ENCODE measurements around the gene RCAN3. TPM values are rescaled to one million over a fixed set of nuclear protein-coding genes. Genes with fewer than 3 reads are reported as not detected.
"Not testable (repeated sequence)": the region's sequence is repeated elsewhere in the genome, so short reads cannot be mapped to it uniquely, and the experiment has no call there.

Gene RCAN3
- total RNA-seq, 1 donor from 2014 or later = 1.4 TPM

- no peak for DNase-seq (ENCODE audit: low read depth in 2 of 2)
These were observed 18.4 kb upstream of the RCAN3 start for GRCh38 chr1:24484199-24484598.

- no peak for DNase-seq (ENCODE audit: low read depth in 2 of 2)
These were observed 16.1 kb upstream of the RCAN3 start for GRCh38 chr1:24486331-24487065.

DNA sequence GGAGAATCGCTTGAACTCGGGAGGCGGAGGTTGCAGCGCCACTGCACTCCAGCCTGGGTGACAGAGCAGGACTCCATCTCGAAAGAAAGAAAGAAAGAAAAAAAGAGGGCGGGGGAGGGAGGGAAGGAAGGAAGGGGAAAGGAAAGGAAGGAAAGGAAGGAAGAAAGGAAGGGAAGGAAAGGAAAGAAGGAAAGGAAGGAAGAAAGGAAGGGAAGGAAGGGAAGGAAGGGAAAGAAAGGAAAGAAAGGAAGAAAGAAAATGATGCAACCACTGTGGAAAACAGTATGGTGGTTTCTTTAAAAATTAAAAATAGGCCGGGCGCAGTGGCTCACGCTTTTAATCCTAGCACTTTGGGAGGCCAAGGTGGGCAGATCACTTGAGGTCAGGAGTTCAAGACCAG, 15.2 kb upstream of the RCAN3 start:
- DNase-seq (ENCODE audit: low read depth in 2 of 2) = no peak

DNA sequence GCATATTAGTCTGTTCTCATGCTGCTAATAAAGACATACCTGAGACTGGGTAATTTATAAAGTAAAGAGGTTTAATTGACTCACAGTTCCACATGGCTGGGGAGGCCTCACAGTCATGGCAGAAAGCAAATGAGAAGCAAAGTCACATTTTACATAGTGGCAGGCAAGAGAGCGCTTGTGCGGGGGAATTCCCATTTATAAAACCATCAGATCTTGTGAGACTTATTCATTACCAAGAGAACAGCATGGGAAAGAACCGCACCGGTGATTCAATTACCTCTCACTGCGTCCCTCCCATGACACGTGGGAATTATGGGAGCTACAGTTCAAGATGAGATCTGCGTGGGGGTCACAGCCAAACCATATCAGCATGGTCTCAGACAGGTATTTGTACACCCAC, 14.5 kb upstream of the RCAN3 start:
- DNase-seq (ENCODE audit: low read depth in 2 of 2) = not testable (repeated sequence)

GRCh38 chr1:24489674-24490073, 13.0 kb upstream of the RCAN3 start:
- DNase-seq (ENCODE audit: low read depth in 2 of 2) = no peak

- no peak for DNase-seq (ENCODE audit: low read depth in 2 of 2)
These were observed 12.4 kb upstream of the RCAN3 start for GRCh38 chr1:24490101-24490781.

GRCh38 chr1:24491577-24492360, 10.9 kb upstream of the RCAN3 start:
- DNase-seq (ENCODE audit: low read depth in 2 of 2) = no peak

DNA sequence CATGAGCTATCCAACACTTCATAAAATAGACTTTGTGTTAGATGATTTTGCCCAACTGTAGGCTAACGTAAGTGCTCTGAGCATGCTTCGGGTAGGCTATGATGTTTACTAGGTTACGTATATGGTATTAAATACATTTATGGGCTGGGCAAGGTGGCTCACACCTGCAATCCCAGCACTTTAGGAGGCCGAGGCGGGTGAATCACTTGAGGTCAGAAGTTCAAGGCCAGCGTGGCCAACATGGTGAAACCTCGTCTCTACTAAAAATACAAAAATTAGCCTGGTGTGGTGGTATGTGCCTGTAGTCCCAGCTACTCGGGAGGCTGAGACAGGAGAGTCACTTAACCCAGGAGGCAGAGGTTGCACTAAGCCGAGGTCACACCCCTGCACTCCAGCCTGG, 9.7 kb upstream of the RCAN3 start:
- not testable (repeated sequence) for DNase-seq (ENCODE audit: low read depth in 2 of 2)

DNA sequence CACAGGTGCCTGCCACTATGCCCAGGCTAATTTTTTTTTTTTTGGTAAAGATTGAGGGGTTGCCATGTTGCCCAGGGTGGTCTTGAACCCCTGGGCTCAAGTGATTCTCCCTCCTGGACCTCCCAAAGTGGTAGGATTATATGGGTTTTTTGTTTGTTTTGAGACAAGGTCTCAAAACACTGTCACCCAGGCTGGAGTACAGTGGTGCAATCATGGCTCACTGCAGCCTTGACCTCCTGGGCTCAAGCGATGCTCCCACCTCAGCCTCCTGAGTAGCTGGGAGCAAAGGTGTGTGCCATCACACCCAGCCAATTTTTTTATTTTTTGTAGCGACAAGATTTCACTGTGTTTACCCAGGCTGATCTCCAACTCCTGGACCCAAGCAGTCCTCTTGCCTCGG, 8.9 kb upstream of the RCAN3 start:
- DNase-seq (ENCODE audit: low read depth in 2 of 2) = no peak

- DNase-seq (ENCODE audit: low read depth in 2 of 2) = no peak
These were observed 4.0 kb upstream of the RCAN3 start for GRCh38 chr1:24498589-24498988.

DNA sequence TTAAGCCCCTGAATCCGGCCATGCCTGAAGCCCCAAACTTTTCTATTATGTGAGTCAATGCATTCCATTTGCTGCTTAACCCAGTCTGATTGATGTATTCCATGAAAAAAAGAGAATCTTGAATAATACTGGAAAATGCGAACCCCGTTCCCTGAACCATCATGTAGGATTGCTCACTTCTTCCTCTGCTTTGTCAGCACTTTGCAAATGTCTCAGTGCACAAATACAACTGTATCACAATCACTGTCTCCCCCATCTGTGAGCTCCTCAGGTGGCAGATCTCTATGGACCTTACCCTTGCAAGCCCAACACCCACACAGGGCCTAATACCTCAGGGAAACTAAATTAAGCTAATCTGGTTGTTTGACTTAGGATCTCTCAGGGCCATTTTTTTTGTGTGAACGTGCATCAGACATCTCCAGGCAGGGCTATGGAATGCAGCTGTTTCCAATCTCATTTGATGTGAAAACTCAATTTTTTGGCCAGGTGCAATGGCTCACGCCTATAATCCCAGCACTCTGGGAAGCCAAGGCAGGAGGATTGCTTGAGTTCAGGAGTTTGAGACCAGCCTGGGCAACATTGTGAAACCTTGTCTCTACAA, 2.1 kb upstream of the RCAN3 start:
- DNase-seq (ENCODE audit: low read depth in 2 of 2) = no peak

GRCh38 chr1:24501371-24502064, 1.1 kb upstream of the RCAN3 start:
- DNase-seq (ENCODE audit: low read depth in 2 of 2) = peak in 1 of 2 donors; percentile 24

DNA sequence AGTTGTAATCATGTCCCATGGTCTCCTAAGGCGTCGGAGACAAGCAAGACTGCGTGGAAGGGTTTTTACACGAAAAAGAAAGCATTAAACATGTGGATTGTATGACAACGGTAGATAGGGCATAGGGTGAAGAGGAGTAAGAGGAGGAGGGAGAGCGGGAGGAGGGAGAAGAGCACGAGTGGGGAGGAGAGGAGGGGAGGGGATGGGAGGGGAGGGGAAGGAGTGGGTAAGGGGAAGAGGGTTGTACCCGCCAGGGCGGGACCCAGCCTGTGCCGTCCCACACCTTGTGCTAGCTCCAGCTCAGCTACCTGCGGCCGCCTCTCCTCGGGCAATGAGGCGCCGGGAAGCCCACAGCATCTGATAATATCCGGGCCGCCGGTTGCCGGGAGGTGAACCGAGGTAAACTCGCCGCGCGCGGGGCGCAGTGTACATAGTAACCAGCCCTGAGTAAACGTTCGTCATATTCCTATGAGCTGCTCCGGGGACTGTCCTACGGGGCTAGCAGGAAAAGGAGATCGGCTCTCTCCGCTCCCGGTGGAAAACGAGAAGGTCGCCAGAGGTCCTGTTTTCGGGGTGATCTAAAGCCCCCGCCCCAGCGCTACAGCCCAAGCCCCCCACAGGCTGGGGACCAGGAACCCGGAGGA, 449 bp upstream of the RCAN3 start:
- DNase-seq (ENCODE audit: low read depth in 2 of 2) = peak; percentile 62 to 71

GRCh38 chr1:24503059-24503751, 569 bp downstream of the RCAN3 start:
- no peak for DNase-seq (ENCODE audit: low read depth in 2 of 2)

DNA sequence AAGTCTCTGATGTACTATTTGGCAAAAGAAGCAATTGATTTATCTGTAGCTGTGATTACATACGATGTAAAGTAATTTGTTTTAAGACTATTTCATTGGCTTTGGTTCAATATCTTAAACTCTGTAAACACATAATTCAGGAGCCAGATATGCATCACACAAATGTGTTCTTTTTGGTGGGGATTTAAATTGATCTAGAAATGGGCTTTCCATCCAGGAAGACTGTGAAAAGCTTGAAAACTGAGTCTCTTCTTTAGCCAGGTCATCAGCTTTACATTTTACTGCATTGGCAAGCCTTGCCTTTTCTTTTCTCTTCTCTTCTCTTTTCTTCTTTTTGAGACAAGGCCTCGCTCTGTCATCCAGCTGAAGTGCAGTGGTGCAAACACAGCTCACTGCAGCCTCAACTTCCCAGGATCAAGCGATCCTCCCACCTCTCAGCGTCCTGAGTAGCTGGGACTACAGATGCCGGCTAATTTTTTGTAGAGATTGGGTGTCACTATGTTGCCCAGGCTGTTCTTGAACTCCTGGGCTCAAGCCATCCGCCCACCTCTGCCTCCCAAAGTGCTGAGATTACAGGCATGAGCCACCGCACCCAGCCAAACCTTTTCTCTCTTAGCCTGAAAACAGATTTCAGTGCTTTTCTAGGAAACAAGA, 1.4 kb downstream of the RCAN3 start:
- no peak for DNase-seq (ENCODE audit: low read depth in 2 of 2)

DNA sequence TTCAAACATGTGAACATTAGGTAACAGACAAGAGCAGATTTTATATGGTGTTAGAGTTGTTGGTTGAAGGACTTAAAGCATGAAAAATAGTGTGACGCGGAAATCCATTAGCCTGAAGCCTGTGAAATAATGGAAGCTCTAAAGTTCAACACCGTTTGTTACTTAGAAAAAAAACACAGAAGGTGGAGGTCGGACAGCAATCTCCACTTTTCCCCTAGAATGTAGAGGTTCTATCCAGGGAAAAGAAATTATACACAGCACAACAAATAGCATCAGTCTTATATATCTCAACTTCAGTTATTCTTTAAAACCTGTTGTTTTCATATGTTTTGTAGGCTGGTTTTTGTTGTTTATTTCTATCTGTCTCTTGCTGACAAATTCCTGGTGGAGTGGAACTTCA, 1.9 kb downstream of the RCAN3 start:
- DNase-seq (ENCODE audit: low read depth in 2 of 2) = no peak

DNA sequence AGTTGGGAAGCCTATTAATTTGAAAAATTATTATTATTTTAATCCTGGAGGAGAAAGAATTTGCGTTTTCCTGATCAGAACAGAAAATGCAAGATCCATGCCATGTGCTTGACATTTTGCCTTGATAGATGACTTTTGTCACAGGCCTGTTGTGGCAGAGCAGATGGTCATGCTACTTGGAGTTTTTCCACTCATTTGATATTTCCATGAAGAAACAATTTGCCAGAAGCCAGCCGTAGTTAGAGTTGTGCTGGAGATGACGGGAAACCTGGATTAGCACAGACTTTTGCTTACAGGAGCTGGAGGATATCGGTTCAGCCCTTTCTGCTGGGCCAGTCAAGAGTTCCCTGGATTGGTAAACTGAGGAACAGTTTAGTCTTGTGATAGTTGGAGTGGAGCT, 3.2 kb downstream of the RCAN3 start:
- DNase-seq (ENCODE audit: low read depth in 2 of 2) = no peak

DNA sequence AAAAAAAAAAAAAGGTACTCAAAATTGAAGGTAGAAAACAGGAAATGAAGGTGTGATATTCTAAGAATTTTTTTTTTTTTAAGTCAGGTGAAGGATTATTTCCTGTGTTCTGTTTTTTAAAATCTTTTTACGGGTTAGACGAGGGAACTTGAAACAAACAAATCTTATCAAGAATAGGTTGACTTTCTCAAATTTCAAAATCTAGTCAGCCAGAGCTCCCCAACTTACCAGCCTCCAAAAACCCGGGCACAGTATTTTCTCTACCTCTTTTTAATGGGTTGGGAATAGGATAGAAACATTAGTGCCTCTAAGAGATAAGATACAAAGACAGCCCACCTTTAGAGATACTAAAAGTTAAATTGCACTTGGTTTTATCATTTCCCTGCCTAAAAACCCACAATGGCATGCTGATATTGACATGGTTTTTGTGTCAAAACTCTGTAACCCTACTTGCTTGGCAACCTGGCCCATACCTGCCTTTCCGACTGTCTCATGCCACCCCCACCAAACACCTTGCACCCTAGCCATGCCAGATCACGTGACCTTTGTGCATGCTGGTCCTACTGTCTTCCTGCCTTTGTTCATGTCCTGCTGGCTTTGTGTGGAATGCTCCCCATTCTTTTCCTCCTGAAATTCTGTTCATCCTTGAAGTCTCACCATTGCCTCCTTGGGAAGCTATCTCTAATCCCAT, 4.2 kb downstream of the RCAN3 start:
- no peak for DNase-seq (ENCODE audit: low read depth in 2 of 2)

GRCh38 chr1:24507405-24507804, 4.8 kb downstream of the RCAN3 start:
- no peak for DNase-seq (ENCODE audit: low read depth in 2 of 2)
